ENCODE measurements around the gene TMEM81. TPM values are rescaled to one million over a fixed set of nuclear protein-coding genes. Genes with fewer than 3 reads are reported as not detected.

Gene TMEM81
- total and polyA plus RNA-seq, 12 donors = 1.6 to 3.8 (median 2.2) TPM

- Histone ChIP-seq H3K4me3 (no peak overlapping the region), H3K9me3 (no peaks in the 10 kb centered on the region), H3K27ac (no peak overlapping the region), H3K27me3 (no peaks in the 10 kb centered on the region), H3K36me3 (no peaks in the 10 kb centered on the region), H3K4me1 (peaks cover 0 to 8% (median 0%) of the 10 kb centered on the region in 9 donors)
- intact Hi-C loops (cut with DNase I) = loop anchor here in 1 of 10 donors (10.0 kb wide), 1 partner anchor 183 kb away; no protein-coding TSS in a partner anchor
- ATAC-seq (no peak), DNase-seq (no peak)
- 85 to 86% methylated on average over 12 of the region's 12 CpGs for WGBS, 2 donors
- TF ChIP-seq, protein P1, sequence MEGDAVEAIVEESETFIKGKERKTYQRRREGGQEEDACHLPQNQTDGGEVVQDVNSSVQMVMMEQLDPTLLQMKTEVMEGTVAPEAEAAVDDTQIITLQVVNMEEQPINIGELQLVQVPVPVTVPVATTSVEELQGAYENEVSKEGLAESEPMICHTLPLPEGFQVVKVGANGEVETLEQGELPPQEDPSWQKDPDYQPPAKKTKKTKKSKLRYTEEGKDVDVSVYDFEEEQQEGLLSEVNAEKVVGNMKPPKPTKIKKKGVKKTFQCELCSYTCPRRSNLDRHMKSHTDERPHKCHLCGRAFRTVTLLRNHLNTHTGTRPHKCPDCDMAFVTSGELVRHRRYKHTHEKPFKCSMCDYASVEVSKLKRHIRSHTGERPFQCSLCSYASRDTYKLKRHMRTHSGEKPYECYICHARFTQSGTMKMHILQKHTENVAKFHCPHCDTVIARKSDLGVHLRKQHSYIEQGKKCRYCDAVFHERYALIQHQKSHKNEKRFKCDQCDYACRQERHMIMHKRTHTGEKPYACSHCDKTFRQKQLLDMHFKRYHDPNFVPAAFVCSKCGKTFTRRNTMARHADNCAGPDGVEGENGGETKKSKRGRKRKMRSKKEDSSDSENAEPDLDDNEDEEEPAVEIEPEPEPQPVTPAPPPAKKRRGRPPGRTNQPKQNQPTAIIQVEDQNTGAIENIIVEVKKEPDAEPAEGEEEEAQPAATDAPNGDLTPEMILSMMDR (IDR thresholded peaks at IDR 0.05) = no peak
These were observed 12.5 kb downstream of the TMEM81 start for GRCh38 chr1:205071801-205072200.

GRCh38 chr1:205071028-205071409, 13.2 kb downstream of the TMEM81 start:
- intact Hi-C loops (cut with DNase I) = loop anchor here in 1 of 10 donors (10.0 kb wide), 1 partner anchor 184 kb away; no protein-coding TSS in a partner anchor
- no peaks in the 10 kb centered on the region for H3K27me3 ChIP-seq
- TF ChIP-seq, protein P1 (IDR thresholded peaks at IDR 0.05) = no peak
- no peak overlapping the region for H3K27ac ChIP-seq
- no peak for ATAC-seq
- H3K4me3 ChIP-seq = no peak overlapping the region
- no peak for DNase-seq
- H3K36me3 ChIP-seq = no peaks in the 10 kb centered on the region
- H3K9me3 ChIP-seq = no peaks in the 10 kb centered on the region
- H3K4me1 ChIP-seq = peaks cover 0 to 5% (median 0%) of the 10 kb centered on the region in 9 donors
- WGBS, 2 donors = 89 to 95% methylated on average over 2 of the region's 2 CpGs

DNA sequence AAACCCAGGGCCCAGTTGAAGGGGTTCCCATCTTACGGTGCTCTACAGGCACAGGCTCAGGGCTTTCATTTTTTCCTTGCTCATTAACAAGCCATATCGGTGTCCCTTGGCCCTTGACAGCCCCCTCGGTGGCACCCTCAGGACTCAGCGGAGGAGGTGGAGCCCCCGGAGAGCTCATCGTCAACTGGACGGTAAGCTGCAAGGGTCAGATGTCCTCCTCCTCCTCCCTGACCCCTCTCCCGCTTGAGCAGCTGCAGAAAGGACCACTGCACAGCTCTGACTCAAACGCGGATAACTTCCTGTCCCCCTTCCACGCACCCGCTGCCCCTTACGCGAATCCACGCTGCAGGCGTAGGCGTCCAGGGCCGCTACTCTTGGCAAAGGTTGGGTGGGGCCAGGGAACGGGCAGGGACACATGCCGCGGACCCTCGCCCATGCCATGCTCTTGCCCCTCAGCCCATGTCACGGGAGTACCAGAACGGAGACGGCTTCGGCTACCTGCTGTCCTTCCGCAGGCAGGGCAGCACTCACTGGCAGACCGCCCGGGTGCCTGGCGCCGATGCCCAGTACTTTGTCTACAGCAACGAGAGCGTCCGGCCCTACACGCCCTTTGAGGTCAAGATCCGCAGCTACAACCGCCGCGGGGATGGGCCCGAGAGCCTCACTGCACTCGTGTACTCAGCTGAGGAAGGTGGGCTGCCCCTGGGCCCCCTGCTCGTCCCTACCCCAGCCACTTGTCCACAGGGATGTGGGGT, 14.7 kb downstream of the TMEM81 start:
- Histone ChIP-seq H3K4me1 (peaks cover 0 to 5% (median 0%) of the 10 kb centered on the region in 9 donors), H3K36me3 (no peaks in the 10 kb centered on the region), H3K27ac (no peak overlapping the region), H3K9me3 (no peaks in the 10 kb centered on the region), H3K27me3 (no peaks in the 10 kb centered on the region), H3K4me3 (no peak overlapping the region)
- TF ChIP-seq, protein P1 (IDR thresholded peaks at IDR 0.05) = no peak
- 80 to 83% methylated on average over 42 of the region's 42 CpGs for WGBS, 2 donors
- no peak for DNase-seq
- intact Hi-C loops (cut with DNase I) = loop anchor here in 1 of 10 donors (10.0 kb wide), 1 partner anchor 185 kb away; no protein-coding TSS in a partner anchor
- peak in 3 of 8 donors; percentile 23 to 45 (median 29) for ATAC-seq

GRCh38 chr1:205068457-205069040, 15.7 kb downstream of the TMEM81 start:
- WGBS, 2 donors = 7 to 15% methylated on average over 2 of the region's 2 CpGs
- Histone ChIP-seq H3K27ac (no peak overlapping the region), H3K9me3 (no peaks in the 10 kb centered on the region), H3K4me1 (peaks cover 0 to 5% (median 0%) of the 10 kb centered on the region in 9 donors), H3K36me3 (no peaks in the 10 kb centered on the region), H3K27me3 (no peaks in the 10 kb centered on the region), H3K4me3 (no peak overlapping the region)
- intact Hi-C loops (cut with DNase I) = no loop called here
- DNase-seq = no peak
- TF ChIP-seq, protein P1 (IDR thresholded peaks at IDR 0.05) = no peak
- no peak for ATAC-seq

All from heart right ventricle (tissue), 16 donors.